NCI-H524 (cell line): ENCODE results near the gene UBR7.
"Not testable (repeated sequence)": the region's sequence is repeated elsewhere in the genome, so short reads cannot be mapped to it uniquely, and the experiment has no call there.

Source experiments
- DNase-seq, 2 experiments: peaks; one replicate each; lab custom pipeline; 2025; lab: John Stamatoyannopoulos, UW

The UBR7 gene

DNA sequence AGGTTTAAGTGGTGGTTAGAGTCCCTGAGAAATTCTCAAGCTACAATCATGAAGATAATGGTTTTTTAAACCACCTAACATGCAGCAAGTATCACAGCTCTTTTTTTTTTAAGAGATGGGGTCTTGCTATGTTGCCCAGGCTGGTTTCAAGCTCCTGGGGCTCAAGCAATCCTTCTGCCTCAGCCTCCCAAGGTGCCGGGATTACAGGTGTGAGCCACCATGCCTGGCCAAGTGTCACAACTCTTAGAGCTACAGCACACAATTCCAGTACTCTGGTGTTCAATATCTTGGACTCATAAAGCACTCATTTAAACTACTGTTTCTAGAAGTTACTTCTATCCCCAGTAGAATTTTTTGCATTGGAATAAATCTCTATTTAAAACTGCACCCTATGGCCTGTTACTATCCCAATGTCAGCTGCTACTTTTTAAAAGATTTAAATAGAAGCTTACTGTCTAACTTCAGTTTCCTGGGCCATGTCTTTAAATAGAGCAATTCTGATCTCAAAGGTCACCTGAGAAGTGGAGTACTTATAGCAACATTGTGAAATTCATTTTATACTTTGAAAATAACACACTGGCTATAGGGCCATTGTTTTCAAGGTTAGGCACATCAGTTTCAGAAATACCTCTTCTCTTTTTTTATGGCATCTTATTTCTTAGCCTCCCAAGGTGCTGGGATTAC is 11.6 kb upstream of the UBR7 start:
- DNase-seq = no peak

DNA sequence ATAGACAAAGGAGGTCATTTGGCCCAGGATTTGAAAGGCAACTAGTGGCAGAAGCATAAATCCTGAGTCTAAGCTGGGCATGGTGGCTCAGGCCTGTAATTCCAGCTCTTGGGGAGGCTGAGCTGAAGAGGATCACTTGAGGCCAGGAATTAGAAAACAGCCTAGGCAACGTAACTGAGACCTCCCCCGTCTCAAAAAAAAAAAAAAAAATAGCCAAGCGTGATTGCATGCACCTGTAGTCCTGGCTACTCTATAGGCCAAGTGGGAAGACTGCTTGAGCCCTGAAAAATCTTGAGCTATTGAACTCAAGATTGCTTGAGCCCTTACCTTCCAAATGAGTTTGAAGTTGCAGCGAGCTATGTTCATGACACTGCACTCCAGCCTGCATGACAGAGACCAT is 8.0 kb upstream of the UBR7 start:
- no peak for DNase-seq

DNA sequence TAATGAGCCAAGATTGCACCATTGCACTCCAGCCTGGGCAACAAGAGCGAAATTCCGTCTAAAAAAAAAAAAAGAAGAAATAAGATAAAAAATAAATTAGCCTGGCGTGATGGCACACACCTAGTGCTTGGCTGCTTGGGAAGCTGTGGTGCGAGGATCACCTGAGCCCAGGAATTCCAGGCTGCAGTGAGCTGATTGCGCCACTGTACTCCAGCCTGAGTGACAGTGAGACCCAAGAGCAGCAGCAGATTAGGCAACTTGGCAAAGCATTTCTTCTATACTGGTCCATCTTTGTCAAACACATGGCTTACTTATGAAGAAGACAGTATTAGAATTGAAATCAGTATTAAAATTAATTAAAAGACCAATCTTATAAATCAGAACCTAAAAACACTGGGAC is 6.5 kb upstream of the UBR7 start:
- no peak for DNase-seq

DNA sequence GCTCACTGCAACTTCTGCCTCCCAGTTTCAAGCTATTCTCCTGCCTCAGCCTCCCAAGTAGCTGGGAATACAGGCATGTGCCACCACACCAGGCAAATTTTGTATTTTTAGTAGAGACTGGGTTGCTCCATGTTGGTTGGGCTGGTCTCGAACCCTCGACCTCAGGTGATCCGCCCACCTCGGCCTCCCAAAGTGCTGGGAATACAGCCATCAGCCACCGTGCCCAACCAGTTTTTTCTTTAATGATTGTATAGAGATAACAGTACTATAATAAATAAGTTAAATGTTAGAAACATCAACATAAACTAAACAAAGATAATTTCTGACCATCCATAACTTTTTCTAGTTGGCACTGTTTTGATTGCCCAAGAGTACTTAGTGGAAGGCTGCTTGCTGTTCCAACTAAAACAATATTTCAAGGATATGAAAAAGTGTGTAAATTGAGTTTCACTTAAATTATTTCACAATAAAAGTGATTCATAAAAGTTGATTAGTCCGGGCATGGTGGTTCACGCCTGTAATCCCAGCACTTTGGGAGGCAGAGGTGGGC is 5.8 kb upstream of the UBR7 start:
- no peak for DNase-seq

DNA sequence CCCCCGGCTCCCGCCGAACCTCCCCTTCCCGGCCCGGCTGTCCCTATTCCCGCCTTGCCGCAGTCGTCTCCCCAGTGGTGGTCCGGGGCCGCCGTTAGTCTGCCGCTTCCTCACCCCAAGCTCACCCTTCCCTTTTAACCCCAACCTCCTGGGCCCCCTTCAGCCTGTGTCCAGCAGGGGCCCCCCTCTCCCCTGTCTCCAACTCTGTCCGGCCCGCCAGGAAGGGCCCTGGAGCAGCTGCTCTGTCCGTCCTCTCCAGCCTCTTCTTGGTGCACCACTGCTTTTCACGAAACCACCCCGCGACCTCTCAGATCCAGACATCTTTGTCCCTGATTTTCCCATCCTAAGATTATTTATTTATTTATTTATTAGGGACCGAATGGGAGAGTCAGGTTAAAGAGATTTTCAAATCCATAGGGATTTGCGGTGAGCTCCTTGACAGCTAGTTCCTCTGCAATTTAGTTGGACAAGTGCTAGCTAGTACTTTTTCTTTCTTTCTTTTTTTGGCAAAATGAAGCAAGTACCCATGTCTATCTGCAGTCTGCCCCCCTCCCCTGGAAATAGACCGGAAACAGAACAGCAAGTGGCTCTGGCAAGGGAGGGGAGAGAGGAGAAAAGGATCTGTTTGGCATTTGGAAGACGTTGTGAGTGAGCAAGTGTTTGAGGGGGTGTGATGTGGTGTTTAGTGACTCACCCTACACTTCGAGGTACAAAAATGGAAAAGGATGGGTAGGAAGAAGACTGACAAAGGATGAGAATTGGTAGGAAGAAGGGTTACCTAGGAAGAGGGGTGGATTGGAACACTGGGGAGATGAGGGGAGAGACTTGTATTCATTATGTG is 632 bp downstream of the UBR7 start:
- DNase-seq = peak; percentile 66 to 83

DNA sequence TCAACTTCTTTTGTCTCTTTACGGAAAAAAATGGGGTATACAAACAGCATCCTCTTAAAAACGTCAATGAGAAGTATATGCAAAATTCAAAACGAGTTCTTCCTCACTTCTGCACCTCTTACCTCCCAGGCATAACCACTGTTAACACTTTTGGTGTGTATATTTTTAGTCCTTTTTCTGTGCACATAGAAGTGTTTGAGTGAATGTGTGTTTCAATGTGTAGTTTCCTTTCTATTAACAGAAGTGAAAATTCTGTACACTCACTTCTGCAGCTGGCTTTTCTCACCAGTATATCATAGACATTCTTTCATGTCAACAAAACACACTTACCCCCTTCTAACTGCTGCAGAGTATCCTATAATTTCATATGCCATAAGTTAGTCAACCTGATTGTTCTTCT is 5.4 kb downstream of the UBR7 start:
- DNase-seq = no peak

DNA sequence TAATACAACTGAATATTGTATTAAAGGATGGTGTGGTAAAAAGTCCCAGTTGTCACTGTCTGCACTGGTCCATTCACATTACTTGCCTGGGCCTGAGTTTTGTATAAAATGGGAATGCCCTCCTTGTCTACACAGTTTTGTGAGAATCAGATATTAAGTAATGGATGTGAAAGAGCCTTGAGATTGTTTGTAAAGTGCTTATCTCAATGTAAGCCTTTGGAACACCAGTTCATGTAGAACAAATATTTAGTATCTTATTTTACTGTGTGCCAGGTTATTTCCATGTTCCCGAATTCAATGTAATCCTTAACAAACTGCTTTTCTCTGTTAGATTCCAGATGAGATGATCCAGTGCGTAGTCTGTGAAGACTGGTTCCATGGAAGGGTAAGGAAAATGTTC is 7.5 kb downstream of the UBR7 start:
- DNase-seq = no peak

DNA sequence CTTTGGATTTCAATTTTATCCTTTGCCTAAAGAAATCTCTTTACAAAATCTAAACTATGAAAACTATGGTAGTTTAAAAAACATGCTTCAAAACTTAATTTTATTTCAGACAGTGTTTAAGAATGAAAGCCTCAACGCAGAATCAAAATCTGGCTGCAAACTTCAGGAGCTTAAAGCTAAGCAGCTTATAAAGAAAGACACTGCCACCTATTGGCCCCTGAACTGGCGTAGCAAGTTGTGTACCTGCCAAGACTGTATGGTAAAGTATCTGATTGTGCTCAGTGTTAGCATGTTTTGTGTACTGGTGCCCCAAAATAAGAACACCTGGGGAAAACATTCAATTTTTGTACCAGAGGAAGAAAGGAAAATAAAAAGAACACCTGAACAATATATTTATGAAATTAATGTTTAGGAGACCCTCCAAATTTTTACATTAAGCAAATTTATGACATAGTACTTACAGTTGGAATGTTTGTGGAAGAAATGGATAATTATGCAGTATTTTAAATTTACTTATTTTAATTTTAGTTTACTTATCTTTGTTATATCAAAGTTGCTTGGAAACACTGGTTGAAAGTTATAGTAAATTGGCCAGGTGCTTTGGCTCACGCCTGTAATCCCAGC is 12.2 kb downstream of the UBR7 start:
- peak; percentile 56 to 87 for DNase-seq

DNA sequence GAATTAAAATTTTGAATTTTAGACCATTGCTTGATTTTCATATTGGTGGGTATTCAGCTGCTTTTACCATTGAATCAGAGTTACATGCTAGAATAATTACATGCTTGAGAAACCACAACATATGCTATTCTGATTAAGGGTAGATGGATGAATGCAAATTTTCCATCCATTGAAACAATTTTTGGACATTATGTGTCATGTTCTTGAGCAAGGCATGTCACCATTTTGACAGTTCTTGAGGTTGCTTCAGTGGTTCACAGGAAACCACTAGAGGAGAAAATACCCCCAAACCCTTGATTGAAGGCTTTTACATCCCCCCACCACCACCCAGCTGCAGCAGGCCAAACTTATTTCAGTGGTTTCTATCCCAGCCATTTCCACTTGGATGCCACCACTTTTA is 13.5 kb downstream of the UBR7 start:
- DNase-seq = no peak

DNA sequence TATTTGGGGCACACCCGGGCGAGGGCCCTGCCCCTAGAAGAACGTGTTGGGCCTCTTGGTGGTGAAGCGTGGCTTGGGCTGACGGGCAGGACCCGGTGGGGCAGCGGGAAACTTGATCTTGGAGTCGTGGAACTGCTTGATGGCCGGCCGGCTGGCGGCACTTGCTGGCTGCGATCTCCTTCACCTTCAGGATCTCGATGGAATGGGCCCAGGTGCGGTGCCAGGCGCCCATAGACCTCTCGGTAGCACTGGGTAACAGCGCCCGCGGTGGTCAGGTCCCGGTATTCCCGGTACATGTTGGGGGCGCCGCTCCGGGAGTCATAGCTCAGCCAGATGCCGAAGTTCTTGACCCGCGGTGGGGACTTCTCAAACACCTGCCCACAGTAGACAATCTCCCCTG is 16.5 kb downstream of the UBR7 start:
- DNase-seq = no peak

DNA sequence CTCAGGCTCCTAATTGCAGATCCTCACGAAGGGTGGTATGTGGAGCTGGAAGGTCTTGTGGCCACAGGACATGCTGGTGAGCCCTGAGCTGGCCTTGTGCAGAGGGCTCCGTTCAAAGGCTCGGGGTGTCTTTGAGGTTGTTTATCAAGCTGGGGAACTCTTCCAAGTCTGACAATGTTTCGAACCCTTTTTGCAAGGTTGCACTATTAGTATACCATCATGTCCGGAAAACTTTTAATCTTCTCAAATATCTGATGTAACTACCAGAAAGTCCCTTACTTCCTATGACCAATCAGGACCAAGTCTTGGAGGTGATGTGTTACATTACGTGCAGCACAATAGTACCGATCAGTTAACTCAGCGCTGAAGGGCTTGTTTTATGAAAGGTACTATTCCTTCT is 21.5 kb downstream of the UBR7 start:
- no peak for DNase-seq

DNA sequence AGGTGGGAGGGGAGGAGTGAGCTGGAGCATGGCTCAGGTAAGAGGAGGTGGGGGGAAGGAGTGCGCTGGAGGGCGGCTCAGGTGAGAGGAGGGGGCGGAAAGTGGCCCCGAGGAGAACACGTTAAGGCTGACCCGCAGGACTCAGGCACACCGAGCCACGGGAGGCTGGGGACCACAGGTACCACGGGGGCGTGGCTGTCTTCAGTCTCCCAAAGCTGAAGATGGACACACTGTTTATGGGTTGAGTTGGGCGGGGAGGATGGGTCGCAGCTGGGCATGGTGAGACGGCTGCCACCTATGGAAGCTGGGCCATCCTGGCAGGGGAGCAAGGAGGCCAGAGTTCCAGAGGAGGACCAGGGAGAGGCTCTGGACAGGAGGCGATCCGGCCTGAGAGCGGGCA is 23.5 kb downstream of the UBR7 start:
- no peak for DNase-seq

DNA sequence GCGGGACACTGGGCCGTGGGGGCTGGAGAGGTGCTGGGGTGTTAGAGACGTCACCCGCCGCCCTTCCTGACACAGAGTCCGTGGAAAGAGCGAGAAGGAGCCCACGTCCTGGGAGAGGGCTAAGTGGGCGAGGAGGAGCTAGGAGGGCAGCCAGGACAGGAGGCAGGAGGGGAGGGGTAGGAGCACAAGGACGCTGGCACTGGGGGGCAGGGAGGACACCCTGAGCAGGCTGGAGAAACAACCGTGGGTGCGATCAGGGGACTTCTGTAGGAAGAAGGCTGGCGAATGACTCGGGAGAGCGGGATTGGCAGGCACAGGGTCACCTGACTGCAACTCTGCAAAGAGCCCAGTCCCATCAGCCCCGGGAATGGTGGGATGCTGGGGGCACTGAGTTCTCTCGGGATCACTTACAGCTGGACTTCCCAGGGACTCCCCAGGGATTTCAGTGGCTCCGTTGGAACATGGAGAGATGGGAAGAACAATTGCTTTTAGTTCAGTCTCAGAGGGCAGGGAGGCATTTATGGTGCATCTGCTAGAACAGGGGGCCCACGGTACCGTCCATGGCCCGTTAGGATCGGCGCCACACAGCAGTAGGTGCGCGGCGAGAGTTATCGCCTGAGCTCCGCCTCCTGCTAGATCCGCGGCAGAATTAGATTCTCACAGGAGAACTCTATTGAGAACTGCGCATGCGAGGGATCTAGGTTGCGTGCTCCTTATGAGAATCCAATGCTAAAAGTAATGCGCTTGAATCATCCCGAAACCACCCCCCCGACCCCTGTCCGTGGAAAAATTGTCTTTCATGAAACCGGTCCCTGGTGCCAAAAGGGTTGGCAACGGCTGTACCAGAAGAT is 24.3 kb downstream of the UBR7 start:
- peak in 1 of 2 experiments; percentile 27 for DNase-seq

DNA sequence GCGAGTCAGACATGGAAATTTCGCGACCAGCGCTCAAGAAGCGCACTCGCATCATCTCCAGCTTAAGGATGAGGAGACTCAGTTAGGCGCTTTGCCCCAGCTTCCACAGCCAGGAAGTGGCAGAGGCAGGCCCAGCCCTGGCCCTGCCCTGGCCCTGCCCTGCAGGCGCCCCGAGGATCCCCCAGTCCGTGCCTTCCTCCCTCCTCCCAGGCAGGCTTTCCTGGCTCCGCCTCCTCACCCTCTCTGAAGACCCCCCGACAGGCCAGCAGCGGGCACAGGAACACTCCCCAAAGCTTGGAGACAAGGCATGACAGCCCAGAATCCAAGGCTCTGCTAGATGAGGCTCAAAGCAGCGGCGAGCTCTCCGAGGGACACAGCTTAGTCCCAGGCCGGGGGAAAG is 25.1 kb downstream of the UBR7 start:
- no peak for DNase-seq

DNA sequence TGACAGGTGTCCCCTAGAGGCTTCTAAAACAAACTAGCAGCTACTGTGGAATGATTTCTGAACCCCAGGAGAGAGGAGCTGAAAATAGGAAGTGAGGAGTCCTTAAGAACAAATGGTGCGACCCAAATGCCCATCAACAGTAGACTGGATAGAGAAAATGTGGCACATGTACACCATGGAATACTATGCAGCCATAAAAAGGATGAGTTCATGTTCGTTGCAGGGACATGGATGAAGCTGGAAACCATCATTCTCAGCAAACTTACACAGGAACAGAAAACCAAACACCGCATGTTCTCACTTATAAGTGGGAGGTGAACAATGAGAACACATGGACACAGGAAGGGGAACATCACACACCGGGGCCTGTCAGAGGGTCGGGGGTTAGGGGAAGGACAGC is 26.0 kb downstream of the UBR7 start:
- DNase-seq = not testable (repeated sequence)

DNA sequence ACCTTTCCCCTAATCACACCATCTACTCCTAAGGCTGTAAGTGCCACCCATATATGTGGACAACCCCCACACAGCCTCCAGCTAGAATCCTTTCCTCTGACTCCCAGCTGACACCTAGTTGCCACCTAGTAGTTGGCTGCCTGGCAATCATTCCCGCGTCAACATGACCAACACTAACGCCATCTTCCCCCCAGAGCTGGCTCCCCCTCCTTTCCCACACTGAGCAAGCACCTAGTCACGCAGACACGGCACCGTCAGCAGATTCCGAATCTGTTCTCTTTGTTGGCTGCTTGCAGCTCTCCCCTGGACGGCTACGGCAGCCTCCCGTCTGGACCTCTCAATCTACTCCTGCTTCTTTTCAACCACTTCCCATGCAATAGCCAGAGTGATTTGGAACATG is 27.7 kb downstream of the UBR7 start:
- DNase-seq = no peak

DNA sequence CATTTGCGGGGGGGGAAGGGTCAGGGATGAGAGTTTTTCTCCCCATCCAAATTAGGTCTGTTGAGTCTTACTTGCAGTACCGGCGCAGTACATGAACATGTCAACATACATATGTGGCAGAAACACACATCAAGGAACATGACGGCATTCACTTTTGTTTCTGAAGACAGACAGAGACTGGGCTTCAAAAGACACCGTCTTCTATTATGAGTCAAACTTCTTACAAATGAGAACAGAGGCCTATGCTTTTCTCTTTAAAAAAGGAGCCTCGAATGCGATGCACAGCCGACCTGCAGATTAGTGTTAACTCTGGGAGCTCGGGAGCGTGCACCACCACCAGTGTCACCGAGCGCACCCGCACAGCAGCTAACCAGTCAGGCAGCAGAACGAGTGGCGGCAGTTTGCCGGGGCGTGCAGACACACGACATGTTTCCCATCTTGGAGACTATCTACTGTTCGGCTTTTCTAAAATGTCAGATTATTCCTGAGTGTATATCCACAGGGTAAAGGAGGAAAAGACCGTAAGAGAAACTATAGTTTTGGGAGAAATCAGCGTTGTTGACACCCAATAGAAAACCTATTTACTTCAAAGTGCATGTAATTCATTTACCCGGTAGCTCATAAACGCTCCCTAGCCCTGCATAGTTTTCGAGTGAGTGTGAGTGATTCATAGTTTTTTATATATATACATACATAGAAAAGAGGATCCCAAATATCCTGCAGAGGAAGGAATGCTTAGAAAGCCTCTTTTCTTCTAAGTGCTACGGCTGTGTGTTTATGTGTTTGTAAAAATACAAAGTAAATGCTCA is 33.0 kb downstream of the UBR7 start:
- DNase-seq = no peak

DNA sequence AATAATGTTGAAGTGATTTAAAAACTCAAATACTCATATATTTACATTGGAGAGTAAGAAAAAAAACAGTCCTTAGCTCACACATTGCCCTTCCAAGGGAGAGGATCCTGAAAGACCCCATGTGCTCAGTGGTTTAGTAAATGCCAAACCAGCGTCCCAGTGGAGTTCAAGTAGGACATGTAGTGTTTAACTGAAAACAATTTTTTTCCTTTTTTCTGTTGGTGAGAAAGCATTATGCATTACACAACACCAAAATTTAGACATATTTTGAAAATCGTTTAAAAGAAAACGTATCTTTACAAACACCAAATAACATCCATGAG is 33.6 kb downstream of the UBR7 start:
- DNase-seq = no peak

DNA sequence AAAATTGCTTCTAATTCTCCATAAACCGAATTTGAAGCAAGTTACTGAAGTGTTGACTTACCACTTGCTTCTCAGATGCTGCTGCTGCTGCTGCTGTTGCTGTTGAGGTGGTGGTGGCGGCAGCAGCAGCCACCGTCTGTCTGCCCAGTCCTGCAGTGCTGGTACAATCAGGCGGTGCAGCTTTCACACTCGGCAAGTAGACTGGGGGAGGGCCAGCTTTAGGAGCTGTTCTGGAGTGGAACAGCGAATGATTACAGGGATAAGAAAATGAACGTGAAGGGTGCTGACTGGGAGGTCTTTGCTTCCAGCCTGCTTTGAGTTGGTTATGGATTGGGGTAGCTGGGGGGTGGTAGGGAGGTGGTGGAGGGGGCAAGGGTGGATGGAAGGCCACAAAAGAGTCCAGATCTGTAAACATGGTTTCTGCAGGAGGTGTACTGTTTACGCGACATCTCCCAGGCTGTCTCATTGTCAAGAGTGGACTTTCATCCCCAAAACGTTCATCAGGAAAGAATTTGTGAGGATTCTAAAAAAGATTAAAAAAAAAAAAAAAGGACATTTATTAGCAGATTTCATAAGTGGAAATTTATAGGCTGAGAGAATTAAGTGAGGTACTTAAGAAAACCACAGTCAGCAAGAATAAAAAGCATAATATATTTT is 38.8 kb downstream of the UBR7 start:
- no peak for DNase-seq

DNA sequence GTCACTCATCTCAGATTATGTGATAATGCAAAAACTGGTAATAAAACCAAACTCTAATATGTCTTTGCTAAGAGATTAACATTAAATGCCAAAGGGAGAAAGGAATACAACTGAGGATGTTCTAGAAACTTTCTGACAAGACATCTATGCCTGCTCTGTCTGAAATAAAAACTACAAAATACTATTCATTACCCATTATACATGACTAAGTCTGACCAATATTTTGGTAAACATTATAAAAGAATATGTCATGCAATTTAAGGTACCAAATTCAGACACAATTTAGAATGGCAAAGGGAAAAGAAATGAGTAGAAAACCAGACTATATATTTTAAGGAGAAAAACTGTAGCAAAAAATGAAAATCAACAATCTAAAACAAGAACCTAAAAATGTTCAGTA is 39.5 kb downstream of the UBR7 start:
- no peak for DNase-seq
